Spleen (tissue), 7 donors: Measurements from ENCODE around the gene TENM4.

ENCODE experiments used
- CTCF ChIP-seq, 11 experiments: fragments of 200-600 bp in 7 of 11; fragments of 450-650 bp in 4 of 11; sonication (generic) in 4 of 11; IDR thresholded peaks in 8 of 11; conservative IDR thresholded peaks in 3 of 11; 1 replicate in 7 of 11; 2 replicates in 4 of 11; pipeline versions ENCODE4 v1.4.0 to v1.8.0; 2016 to 2021; ENCODE audit warnings: antibody characterized with exemption in 11 of 11, inconsistent platforms in 4 of 11, mild to moderate bottlenecking in 1 of 11
- POLR2A ChIP-seq, 3 donors: fragments of 450-650 bp; IDR thresholded peaks; one replicate each; pipeline ENCODE4 v1.5.1; 2017; ENCODE audit warnings: antibody characterized with exemption in 3 of 3, mild to moderate bottlenecking in 1 of 3
- POLR2AphosphoS5 ChIP-seq, 3 donors: sonication (generic); formaldehyde crosslinking; IDR thresholded peaks; one replicate each; pipeline ENCODE4 v1.5.1; 2017; ENCODE audit warnings: antibody characterized with exemption in 3 of 3
- donor health status: DM: no; HTN: no; CAD: no; lungs with moderate emphysema.
- donor health status: DM: no; HTN: no; CAD: no.
- donor health status: DM: no; HTN: no; CAD: no.

DNA sequence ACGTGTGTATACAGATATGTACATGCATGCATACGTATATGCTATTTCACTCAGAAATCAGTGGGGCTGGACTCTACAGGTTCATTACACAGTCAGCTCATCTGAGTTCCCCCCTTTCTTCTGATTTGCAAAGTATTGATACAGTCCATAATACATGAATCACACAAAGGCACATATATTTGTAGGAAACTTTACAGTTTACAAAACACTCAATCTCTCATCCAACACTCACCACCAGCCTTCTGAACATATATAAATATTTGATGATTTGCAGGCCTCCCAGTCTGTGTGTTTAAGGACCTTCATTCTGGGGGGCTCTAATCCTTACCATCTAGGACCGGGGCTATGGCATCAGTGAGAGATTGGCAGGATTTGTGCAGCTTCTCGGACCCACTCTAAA is 293.8 kb downstream of the TENM4 start:
- TF ChIP-seq CTCF (IDR thresholded peaks at IDR 0.05 in 8 of 11, conservative IDR thresholded peaks at IDR 0.05 in 3 of 11) (no peak), POLR2A (IDR thresholded peaks at IDR 0.05) (no peak), POLR2AphosphoS5 (IDR thresholded peaks at IDR 0.05) (no peak)
